ENCODE data around the gene SPATA6.

DNA sequence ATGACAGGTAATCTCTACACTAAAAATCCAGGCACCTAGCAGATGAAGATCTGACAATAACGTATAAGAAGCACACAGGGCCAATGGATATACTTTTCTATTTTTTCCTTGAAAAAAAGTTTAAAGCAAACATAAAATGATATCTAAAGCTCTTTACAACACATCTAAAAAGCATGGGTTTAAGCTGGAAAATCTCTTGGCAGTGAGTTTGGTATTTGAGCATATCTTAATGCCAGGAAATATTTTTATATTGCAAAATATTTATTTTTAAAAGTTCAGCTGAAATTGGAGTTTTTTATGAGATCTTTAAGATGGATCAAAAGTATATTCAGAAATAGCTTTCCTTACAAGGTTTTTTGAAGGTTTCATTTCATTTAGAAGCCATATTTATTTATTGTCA is 209.0 kb downstream of the SPATA6 start:
- TF ChIP-seq, protein P1, sequence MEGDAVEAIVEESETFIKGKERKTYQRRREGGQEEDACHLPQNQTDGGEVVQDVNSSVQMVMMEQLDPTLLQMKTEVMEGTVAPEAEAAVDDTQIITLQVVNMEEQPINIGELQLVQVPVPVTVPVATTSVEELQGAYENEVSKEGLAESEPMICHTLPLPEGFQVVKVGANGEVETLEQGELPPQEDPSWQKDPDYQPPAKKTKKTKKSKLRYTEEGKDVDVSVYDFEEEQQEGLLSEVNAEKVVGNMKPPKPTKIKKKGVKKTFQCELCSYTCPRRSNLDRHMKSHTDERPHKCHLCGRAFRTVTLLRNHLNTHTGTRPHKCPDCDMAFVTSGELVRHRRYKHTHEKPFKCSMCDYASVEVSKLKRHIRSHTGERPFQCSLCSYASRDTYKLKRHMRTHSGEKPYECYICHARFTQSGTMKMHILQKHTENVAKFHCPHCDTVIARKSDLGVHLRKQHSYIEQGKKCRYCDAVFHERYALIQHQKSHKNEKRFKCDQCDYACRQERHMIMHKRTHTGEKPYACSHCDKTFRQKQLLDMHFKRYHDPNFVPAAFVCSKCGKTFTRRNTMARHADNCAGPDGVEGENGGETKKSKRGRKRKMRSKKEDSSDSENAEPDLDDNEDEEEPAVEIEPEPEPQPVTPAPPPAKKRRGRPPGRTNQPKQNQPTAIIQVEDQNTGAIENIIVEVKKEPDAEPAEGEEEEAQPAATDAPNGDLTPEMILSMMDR (IDR thresholded peaks at IDR 0.05; ENCODE audit: poor library complexity, severe bottlenecking): no peak
- TF ChIP-seq, protein P2, sequence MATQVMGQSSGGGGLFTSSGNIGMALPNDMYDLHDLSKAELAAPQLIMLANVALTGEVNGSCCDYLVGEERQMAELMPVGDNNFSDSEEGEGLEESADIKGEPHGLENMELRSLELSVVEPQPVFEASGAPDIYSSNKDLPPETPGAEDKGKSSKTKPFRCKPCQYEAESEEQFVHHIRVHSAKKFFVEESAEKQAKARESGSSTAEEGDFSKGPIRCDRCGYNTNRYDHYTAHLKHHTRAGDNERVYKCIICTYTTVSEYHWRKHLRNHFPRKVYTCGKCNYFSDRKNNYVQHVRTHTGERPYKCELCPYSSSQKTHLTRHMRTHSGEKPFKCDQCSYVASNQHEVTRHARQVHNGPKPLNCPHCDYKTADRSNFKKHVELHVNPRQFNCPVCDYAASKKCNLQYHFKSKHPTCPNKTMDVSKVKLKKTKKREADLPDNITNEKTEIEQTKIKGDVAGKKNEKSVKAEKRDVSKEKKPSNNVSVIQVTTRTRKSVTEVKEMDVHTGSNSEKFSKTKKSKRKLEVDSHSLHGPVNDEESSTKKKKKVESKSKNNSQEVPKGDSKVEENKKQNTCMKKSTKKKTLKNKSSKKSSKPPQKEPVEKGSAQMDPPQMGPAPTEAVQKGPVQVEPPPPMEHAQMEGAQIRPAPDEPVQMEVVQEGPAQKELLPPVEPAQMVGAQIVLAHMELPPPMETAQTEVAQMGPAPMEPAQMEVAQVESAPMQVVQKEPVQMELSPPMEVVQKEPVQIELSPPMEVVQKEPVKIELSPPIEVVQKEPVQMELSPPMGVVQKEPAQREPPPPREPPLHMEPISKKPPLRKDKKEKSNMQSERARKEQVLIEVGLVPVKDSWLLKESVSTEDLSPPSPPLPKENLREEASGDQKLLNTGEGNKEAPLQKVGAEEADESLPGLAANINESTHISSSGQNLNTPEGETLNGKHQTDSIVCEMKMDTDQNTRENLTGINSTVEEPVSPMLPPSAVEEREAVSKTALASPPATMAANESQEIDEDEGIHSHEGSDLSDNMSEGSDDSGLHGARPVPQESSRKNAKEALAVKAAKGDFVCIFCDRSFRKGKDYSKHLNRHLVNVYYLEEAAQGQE (IDR thresholded peaks at IDR 0.05; ENCODE audit: borderline replicate concordance): no peak
- TF ChIP-seq EZH2 (IDR thresholded peaks at IDR 0.05; ENCODE audit: borderline replicate concordance, insufficient read depth, low read length, poor library complexity, severe bottlenecking) (no peak), SMC3 (conservative IDR thresholded peaks at IDR 0.05; ENCODE audit: poor library complexity) (no peak), EP300 (conservative IDR thresholded peaks at IDR 0.05; ENCODE audit: poor library complexity, severe bottlenecking) (no peak)

Data from neural cell (in vitro differentiated cells).